ENCODE data around the gene RAB37. TPM values are rescaled to one million over a fixed set of nuclear protein-coding genes. Genes with fewer than 3 reads are reported as not detected.

Gene RAB37
- total and polyA plus RNA-seq, 2 of the 13 experiments (the other 11 are each of a cell fraction or from before 2014, with no cell fraction given) = 0.91 to 3.7 TPM

GRCh38 chr17:74736513-74737298 is at the start of gene RAB37 (continued):
- TF ChIP-seq DBP (CRISPR knock-in tag; IDR thresholded peaks at IDR 0.05; ENCODE audit: not compliant biosample characterization) (no peak), MNT (IDR thresholded peaks at IDR 0.05) (peak; percentile 88), ARHGAP35 (CRISPR knock-in tag; IDR thresholded peaks at IDR 0.05; ENCODE audit: borderline replicate concordance) (no peak; the same call in 1 of the 2 replicates), HIC2 (CRISPR knock-in tag; IDR thresholded peaks at IDR 0.05; ENCODE audit: low read depth) (no peak), ZNF800 (CRISPR knock-in tag; IDR thresholded peaks at IDR 0.05) (peak; percentile 79), ZNF839 (CRISPR knock-in tag; IDR thresholded peaks at IDR 0.05; ENCODE audit: borderline replicate concordance) (peak; percentile 32; the same call in 1 of the 2 replicates), AKNA (CRISPR knock-in tag; IDR thresholded peaks at IDR 0.05; ENCODE audit: borderline replicate concordance) (no peak), CEBPZ (IDR thresholded peaks at IDR 0.05; ENCODE audit: low read length) (no peak), ZIK1 (CRISPR knock-in tag; IDR thresholded peaks at IDR 0.05; ENCODE audit: borderline replicate concordance, low read depth) (no peak), ATF7-NPFF (CRISPR knock-in tag; IDR thresholded peaks at IDR 0.05; ENCODE audit: low read depth) (peak; percentile 81), DRAP1 (CRISPR knock-in tag; IDR thresholded peaks at IDR 0.05) (no peak)

Measured in HepG2 (cell line).